Measurements from ENCODE around the gene DSC1.
"Not testable (repeated sequence)": the region's sequence is repeated elsewhere in the genome, so short reads cannot be mapped to it uniquely, and the experiment has no call there.

The DSC1 gene

DNA sequence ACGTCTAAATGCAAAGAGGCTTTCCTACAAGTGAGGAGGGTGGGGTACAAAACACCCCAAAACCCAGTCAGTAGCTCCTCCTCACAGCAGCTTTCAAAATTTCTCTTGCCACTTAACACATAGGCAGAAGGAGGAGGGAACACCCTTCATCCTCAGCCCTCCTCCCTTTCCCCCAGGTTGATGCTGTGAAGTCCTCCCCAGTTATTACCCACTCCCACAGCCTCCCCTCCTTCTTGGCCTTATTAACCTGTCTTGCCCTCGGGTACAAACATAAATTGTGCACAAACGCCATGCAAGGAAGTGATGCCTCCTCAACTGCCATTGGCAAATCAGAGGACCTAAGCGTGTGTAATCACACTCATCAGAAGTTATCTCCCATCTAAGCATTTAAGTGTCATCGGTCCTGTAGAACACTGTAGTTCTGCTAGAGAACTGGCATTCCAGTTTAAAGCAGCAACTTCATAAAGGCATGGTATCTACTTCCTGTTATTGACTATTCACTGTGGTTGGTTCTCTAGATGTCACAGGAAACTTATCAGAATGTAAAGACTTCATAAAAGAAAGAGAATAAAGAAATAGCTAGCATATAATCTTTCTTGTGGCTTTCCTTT, at the start of gene DSC1:
Gene DSC1 (minus strand): TSS at position 32 of the 611 bp plus-strand sequence. CDS start 262 bp downstream, outside the sequence.
- no peak for DNase-seq

- no peak for DNase-seq
Measured at GRCh38 chr18:31211047-31211446, 48.4 kb upstream of the DSC1 start.

DNA sequence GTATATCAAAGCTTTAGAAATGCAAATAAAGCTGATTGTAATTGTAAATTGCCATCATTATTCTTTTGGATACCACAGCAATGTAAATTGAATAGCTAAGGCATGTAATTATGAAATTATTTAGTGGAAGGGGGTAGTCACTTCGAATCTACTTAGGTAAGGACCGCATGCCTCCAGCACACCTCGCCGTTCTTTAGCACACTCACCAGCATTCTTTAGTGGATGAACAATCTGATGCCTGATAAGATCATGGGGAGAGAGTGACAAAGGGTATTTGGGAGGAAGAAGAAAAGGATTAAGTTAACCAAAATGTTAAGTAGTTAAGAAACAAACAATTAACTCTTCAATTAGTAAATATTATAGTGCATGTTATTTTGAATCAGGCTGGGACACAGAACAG, 46.4 kb upstream of the DSC1 start:
- no peak for DNase-seq

DNA sequence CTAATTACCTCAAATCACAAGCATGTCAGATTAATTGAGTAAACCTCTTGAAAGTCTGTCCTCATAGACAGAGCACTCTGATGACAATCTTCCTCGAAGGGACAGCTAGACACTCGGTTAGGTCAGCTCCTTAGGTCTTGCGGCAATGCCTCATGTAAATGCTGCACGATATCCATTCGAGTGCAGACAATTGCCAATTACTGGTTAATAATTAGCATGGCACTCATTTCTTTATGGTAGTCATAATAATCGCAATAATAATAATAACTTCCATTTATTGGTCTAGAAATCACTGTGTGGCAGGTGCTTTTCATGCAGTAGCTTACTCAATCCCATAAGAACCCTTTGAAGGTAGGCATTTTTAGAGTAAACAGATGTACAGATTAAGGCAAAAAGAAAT, 44.7 kb upstream of the DSC1 start:
- no peak for DNase-seq

- DNase-seq: no peak
Measured at GRCh38 chr18:31206787-31207381, 44.2 kb upstream of the DSC1 start.

GRCh38 chr18:31206071-31206470, 43.4 kb upstream of the DSC1 start:
- no peak for DNase-seq

- DNase-seq: no peak
Measured at GRCh38 chr18:31205273-31205672, 42.6 kb upstream of the DSC1 start.

DNA sequence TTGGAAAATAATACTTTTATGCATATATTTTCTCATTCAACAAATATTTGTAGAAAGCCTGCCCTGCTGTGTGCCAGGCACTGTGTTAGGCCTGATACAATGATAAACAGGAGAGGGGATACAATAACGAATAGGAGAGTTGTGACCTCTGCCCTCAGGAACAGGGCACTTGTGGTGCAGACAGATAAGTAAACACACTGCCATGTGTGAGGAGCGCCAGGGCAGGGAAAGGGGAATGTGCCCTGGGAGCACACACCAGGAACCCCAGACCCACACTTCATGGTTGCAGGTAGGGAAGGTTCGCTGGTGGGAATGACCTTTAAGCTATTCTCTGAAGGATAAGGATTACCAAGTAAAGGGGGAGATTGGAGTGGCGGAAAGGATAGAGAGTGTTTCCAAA, 42.2 kb upstream of the DSC1 start:
- no peak for DNase-seq

DNA sequence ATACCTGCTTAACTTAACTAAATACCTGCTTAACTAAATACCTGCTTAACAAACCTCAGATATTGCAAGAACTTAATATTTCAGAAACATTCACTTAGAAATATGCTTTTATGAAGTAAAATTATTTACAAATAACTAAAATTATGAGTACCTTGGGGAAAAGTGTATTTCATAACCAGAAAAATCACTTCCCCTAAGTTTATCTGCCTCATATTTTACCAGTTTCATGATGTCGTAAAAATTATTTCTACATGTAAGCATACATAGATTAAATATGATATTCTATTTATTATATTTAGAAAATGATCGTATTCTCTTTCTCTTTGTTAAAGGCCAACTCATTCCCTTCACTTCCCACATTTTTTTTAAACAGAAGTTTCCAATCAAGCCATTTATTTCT, 41.5 kb upstream of the DSC1 start:
- DNase-seq: no peak

DNA sequence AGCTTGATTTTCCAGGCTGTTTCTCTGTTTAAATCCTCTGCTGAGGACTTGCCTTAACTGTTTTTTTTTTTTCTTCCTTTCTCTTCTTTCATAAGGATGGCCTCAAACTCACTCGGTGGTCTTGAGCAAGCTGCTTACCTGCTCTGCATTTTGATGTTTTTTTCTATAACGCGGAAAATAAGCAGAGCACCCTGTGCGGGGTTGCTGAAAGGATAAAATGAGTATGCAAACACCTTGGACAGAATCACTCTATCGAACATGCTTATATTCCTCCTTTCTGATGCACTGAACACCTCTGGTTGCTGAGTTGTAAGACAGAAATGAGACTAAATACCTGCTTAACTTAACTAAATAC, 41.1 kb upstream of the DSC1 start:
- no peak for DNase-seq

GRCh38 chr18:31203096-31203793, 40.6 kb upstream of the DSC1 start:
- no peak for DNase-seq

DNA sequence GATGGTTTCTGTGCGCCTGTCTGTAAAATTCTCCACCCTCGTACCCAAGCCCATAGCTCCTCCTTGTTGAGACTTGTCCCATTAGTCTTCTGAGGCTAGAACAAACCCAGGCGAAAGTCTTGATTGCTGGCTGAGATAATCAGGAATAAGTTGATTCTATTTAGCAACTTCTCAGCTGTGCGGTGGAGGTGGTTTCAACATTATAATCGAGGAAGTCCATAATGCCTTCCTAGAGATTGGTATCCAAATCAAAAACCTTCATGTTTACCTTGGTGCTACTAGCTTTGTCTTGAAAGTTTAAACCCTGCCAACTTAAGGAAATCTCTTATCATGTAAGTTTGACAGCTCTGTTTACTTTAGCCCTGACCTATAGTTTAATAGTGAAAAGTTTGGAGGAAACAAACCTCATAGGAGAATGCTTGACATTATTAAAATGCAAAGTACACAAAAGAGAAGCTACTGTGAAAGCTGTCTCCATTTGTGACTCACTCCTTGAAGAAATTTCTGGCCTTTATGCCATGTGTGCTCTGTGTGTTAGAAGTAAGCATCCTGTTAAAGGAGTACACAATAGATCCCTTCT, 36.6 kb upstream of the DSC1 start:
- DNase-seq: no peak

- DNase-seq: no peak
Measured at GRCh38 chr18:31197676-31198075, 35.0 kb upstream of the DSC1 start.

GRCh38 chr18:31195063-31195462, 32.4 kb upstream of the DSC1 start:
- DNase-seq: no peak

- DNase-seq: no peak
Measured at GRCh38 chr18:31192086-31192776, 29.6 kb upstream of the DSC1 start.

DNA sequence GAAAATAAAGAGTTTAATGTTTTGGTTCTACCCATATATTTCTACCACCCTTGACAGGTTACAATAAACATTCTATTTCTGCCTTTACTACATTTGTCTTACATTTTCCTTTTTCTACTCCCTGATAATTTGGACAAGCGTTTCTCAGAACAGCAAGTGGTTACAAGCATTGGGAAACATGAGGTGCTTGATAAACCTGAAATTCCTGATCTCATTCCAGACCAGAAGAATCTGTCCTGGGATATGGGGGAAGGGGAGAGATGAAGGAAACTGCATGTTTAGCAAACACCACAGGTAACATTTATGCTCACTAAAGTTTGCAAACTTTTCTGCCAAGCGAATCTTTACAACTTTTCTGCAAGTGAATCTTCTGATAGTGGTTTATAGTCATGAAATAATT, 28.3 kb upstream of the DSC1 start:
- DNase-seq: no peak

DNA sequence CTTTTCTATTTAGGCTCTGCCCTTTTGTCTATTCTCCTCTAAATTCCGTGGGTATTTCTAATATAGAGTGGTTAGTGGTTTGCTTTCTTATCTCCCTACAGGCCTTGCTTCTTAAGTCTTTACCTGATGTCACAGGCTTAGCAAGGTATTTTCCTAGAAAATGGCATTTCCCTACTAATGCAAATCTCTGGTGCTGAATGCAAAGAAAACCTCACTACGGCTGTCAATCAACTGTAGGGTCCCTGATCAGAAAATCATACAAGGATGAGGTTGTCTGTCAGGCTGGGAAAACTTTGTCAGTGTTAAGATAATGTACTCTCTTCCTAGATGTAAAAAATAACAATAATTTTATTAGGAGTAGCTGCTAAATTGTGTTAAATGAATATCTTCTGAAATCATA, 27.1 kb upstream of the DSC1 start:
- DNase-seq: no peak

DNA sequence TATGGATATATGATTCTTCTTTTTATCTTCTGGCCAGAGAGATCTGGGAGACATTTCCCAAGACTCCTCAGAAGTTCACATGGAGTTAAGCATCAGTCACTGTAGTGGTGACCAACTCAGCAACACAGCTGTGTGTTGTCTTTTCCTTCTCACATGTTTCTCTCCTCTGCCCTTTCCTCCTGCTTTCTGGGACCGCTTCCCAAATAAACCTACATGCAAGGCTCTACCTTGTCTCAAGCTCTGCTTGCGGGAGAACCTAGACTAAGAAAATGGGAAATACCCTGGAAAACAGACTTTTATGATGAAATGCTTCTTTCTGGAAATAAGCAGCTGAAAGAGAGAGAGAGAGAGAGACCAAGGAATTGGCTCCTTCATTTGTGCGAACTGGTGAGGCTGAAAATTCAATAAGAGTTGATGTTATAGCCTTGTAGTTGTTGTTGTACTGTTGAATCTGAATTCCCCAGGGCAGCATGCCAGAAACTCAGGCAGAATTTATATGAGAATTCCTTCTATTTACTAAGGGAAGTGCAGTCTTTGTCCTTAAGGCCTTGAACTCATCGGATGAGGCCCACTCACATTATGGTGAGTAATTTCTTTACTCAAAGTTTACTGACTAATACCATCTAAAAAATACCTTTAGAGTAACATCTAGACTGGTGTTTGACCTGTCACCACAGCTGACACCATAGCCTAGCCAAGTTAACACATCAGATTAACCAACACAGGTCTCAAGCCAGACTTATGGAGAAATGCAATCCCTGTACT, 22.7 kb upstream of the DSC1 start:
- no peak for DNase-seq

DNA sequence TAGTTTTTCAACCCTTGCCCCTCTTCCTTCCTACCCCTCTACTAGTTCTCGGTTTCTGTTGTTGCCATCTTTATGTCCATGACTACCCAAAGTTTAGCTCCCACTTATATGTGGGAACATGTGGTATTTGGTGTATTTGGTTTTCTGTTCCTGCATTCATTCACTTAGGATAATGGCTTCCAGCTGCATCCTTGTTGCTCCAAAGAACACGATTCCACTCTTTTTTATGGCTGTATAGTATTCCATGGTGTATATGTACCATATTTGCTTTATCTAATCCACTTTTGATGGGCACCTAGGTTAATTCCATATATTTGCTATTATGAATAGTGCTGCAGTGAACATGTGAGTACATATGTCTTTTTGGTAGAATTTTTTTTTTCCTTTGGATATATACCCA, 20.6 kb upstream of the DSC1 start:
- DNase-seq: no peak

- DNase-seq: not testable (repeated sequence)
Measured at GRCh38 chr18:31177369-31177768, 14.7 kb upstream of the DSC1 start.

DNA sequence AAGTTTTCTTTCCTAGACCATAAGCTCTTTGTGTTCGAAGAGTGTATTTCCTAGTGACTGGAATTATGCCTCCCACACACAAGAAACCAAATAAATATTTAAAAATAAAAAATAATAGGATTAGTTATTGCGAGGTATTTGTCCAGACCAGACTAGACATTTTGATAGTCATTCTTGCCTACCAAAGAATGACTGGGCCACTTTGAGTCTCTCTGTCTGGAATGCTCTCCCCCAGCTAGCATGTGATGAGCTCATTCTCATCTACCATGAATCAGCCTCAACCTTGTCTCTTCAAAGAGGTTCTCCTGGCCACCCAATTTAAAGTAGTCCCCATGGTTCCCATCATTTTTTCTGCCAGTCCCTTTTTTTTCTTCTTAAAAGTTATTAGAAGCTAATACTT, 13.9 kb upstream of the DSC1 start:
- DNase-seq: no peak

DNA sequence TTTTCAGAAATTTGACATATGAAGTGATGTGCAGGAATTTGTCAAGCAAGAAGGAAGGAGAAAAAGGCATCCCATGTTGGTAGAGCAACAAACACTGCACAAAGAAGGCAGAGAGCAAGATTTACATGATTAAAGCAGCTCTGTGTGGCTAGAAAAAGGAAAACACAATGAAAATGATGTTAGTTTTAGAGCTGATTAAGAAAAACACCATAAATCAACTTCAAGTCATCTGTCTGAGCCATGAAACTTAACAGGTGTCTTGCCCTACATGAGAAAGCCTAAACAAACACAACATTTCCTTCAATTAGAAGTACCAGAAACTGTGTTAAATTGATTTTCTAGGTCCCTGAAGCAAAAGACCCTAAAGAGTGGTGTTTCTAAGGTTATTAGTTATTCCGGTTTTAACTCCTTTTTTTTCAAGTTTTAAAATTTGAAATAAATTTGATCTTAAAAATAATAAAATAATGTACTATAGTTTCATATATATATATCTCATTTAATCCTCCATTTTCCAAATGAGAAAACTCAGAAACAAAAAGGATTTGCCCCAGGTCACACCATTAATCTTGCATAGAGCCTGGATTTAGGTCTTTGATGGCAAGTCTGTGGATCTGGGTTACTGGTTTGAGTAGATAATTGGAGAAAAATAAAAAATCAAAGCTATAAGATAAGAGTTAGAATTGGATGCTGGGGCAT, 8.6 kb upstream of the DSC1 start:
- no peak for DNase-seq

All from activated CD4-positive, CD25-positive, alpha-beta regulatory T cell treated with anti-CD3 and anti-CD28 coated beads, Interleukin-2, amount 50 U/mL, for 72 hours (primary cell).